Colonic mucosa (tissue), 4 donors: ENCODE results near the gene ZNF276. TPM values are rescaled to one million over a fixed set of nuclear protein-coding genes. Genes with fewer than 3 reads are reported as not detected.

Source experiments
- DNase-seq: peaks from one replicate; pipeline ENCODE4 v3.0.0-alpha.2; 2020
- H3K27ac ChIP-seq: fragments of 200-600 bp; one replicate; pipeline ENCODE4 v1.8.0; 2021
- H3K27me3 ChIP-seq: fragments of 200-600 bp; one replicate; pipeline ENCODE4 v1.8.0; 2021
- H3K36me3 ChIP-seq: fragments of 200-600 bp; one replicate; pipeline ENCODE4 v1.8.0; 2021
- H3K4me1 ChIP-seq: fragments of 200-600 bp; one replicate; pipeline ENCODE4 v1.8.0; 2021; ENCODE audit warnings: mild to moderate bottlenecking
- H3K4me3 ChIP-seq: fragments of 200-600 bp; one replicate; pipeline ENCODE4 v1.8.0; 2021
- H3K9ac ChIP-seq, 2 donors: one replicate each; pipeline ENCODE4 v1.7.0; 2013; ENCODE audit warnings: control low read depth in 2 of 2, low read depth in 2 of 2, low read length in 2 of 2
- H3K9me3 ChIP-seq: fragments of 200-600 bp; one replicate; pipeline ENCODE4 v1.8.0; 2021
- CTCF ChIP-seq: fragments of 200-600 bp; IDR thresholded peaks from one replicate; pipeline ENCODE4 v1.8.0; 2022; ENCODE audit warnings: antibody characterized with exemption, mild to moderate bottlenecking
- intact Hi-C: fragments of 100-400 bp; cut with DNase I; formaldehyde crosslinking; loops from one replicate; pipeline ENCODE4 v1.14.1; 2022
- total RNA-seq, 2 donors: library from RNA; stranded (reverse); fragmentation: NEBNext Ultra II Directional in 1 of 2; extraction: Animal tissue kit (Norgen Biotek cat#: 25700) in 1 of 2; gene quantifications; one replicate each; pipeline ENCODE4 v1.2.1, GENCODE V29; 2021
- donor health status: healthy.
- donor health status: DM: no; HTN: no; CAD: no.
- donor health status: DM: no; HTN: no; CAD: no.

Gene ZNF276
- total RNA-seq, 2 donors from 2014 or later = 19.2 to 30.6 TPM

DNA sequence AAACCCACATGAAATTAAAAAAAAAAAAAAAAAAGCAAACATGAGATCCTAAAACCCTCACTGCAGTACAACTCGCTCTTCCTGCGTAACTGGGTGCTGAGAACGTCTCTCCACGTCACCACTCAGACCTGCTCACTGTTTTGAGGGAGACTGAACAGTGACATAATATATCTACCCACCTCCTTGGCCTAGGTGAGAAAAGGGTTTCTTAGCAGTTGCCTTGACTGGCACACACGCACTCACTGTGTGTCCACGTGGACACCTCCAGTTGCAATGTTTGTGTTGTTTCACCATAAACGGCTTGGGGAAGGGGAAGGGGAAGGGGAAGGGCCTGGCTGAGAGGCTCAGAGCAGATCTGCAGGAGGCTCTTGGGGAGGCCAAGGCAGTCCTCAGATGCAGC lies 63.1 kb downstream of the ZNF276 start:
- Histone ChIP-seq H3K9me3 (no peaks in the 10 kb centered on the region), H3K36me3 (no peaks in the 10 kb centered on the region), H3K27me3 (no peaks in the 10 kb centered on the region), H3K9ac (no peak overlapping the region), H3K4me1 (no peaks in the 10 kb centered on the region), H3K4me3 (no peak overlapping the region), H3K27ac (no peak overlapping the region)
- TF ChIP-seq CTCF = no peak
- DNase-seq = no peak
- intact Hi-C loops = no loop called here

DNA sequence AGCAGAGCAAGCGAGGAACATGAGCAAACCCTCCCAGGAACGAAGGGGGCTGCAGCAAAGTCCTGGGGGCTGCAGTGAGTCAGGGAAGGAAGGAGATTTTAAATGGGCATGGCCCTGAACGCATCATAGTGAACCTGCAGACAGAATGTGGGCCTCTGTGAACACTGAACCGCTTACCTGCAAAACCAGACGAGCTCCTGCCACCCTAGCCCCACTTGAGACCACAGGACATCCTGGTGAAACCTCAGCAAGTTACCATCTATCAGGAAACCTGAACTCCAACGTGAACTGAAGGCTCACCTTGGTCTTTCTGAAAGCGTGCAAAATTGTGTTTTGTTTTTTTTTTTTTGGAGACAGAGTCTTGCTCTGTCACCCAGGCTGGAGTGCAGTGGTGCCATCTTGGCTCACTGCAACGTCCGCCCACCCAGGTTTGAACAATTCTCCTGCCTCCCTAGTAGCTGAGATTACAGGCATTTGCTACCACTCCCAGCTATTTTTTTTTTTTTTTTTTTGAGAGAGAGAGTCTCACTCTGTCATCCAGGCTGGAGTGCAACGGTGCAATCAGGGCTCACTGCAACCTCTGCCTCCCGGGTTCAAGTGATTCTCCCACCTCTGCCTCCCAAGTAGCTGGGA lies 64.3 kb downstream of the ZNF276 start:
- Histone ChIP-seq H3K4me1 (no peaks in the 10 kb centered on the region), H3K4me3 (no peak overlapping the region), H3K9me3 (no peaks in the 10 kb centered on the region), H3K27ac (no peak overlapping the region), H3K9ac (no peak overlapping the region), H3K27me3 (no peaks in the 10 kb centered on the region), H3K36me3 (no peaks in the 10 kb centered on the region)
- DNase-seq = no peak
- TF ChIP-seq CTCF = no peak
- intact Hi-C loops = no loop called here

DNA sequence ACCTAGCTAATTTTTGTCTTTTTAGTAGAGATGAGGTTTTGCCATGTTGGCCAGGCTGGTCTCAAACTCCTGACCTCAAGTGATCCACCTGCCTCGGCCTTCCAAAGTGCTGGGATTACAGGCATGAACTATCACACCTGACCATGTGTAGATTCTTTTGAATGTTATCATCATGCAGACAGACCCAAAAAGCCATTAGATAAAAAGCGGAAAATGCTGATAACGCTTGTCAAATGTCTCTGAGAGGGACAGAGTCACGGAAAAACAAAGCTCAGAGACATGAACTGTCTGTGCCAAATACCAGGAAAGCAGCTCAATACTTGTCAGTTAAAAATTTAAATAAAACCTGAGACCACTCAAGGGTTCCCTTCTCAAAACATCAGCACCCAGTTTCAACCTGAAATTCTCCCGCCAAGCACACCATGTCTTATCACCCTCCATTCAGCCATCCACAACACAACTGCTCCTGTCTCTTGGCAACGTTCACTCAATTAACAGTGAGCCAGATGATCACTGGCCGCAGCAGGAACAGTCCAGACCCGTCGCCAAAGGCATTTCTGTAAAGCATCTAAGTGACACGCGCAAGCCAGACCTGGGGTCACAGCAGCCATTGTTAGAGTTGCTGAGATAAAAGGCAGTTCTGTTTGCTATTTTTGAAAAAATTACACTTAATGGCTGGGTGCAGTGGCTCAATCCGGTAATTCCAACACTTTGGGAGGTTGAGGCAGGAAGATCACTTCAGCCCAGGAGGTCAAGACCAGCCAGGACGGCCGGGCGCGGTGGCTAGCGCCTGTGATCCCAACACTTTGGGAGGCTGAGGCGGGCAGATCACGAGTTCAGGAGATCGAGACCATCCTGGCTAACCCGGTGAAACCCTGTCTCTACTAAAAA lies 65.4 kb downstream of the ZNF276 start:
- H3K27me3 ChIP-seq = no peaks in the 10 kb centered on the region
- no peaks in the 10 kb centered on the region for H3K4me1 ChIP-seq
- no peak for TF ChIP-seq CTCF
- DNase-seq = no peak
- no peak overlapping the region for H3K4me3 ChIP-seq
- H3K9ac ChIP-seq = no peak overlapping the region
- no peaks in the 10 kb centered on the region for H3K36me3 ChIP-seq
- no peaks in the 10 kb centered on the region for H3K9me3 ChIP-seq
- no peak overlapping the region for H3K27ac ChIP-seq
- intact Hi-C loops = no loop called here

- Histone ChIP-seq H3K9me3 (no peaks in the 10 kb centered on the region), H3K4me3 (no peak overlapping the region), H3K27ac (no peak overlapping the region), H3K36me3 (no peaks in the 10 kb centered on the region), H3K9ac (no peak overlapping the region), H3K4me1 (no peaks in the 10 kb centered on the region), H3K27me3 (no peaks in the 10 kb centered on the region)
- DNase-seq = no peak
- intact Hi-C loops = no loop called here
- no peak for TF ChIP-seq CTCF
These were observed 66.0 kb downstream of the ZNF276 start for GRCh38 chr16:89787365-89787805.

Other genes starting within 250 kb of the ZNF276 start
- gene ANKRD11, start 231.0 kb upstream of the ZNF276 start, total RNA-seq = 100 to 1,000 TPM in 1 of 2 donors, 10 to 100 TPM in 1; 69.4 to 129 TPM
- 100 to 1,000 TPM in 1 of 2 donors, 10 to 100 TPM in 1; 85.6 to 105 TPM for gene SPG7, start 213.1 kb upstream of the ZNF276 start, total RNA-seq
- gene RPL13, start 160.9 kb upstream of the ZNF276 start, total RNA-seq = 1,000 to 10,000 TPM; 1,855 to 2,011 TPM
- gene CPNE7, start 145.8 kb upstream of the ZNF276 start, total RNA-seq = 1 to 10 TPM in 1 of 2 donors, under 1 TPM in 1; 0.19 to 1.6 TPM
- 1 to 10 TPM in 1 of 2 donors, under 1 TPM in 1; 0.42 to 2.7 TPM for gene DPEP1, start 107.9 kb upstream of the ZNF276 start, total RNA-seq
- gene CHMP1A, start 63.8 kb upstream of the ZNF276 start, total RNA-seq = 100 to 1,000 TPM; 118 to 176 TPM
- gene SPATA33, start 63.7 kb upstream of the ZNF276 start, total RNA-seq = 10 to 100 TPM in 1 of 2 donors, 1 to 10 TPM in 1; 4.7 to 10.0 TPM
- 100 to 1,000 TPM in 1 of 2 donors, 10 to 100 TPM in 1; 72.2 to 136 TPM for gene CDK10, start 34.8 kb upstream of the ZNF276 start, total RNA-seq
- 10 to 100 TPM; 17.8 to 18.4 TPM for gene SPATA2L, start 19.8 kb upstream of the ZNF276 start, total RNA-seq
- gene VPS9D1, start 639 bp upstream of the ZNF276 start, total RNA-seq = 10 to 100 TPM; 11.9 to 12.7 TPM
- 10 to 100 TPM; 17.8 to 91.5 TPM for gene FANCA, start 95.1 kb downstream of the ZNF276 start, total RNA-seq
- 10 to 100 TPM; 51.7 to 80.5 TPM for gene SPIRE2, start 106.9 kb downstream of the ZNF276 start, total RNA-seq
- 100 to 1,000 TPM; 164 to 165 TPM for gene TCF25, start 152.1 kb downstream of the ZNF276 start, total RNA-seq
- 1 to 10 TPM; 1.6 to 3.4 TPM for gene MC1R, start 197.3 kb downstream of the ZNF276 start, total RNA-seq
- gene TUBB3, start 201.8 kb downstream of the ZNF276 start, total RNA-seq = 1 to 10 TPM; 3.2 to 8.0 TPM
- 10 to 100 TPM; 24.5 to 28.5 TPM for gene DEF8, start 227.2 kb downstream of the ZNF276 start, total RNA-seq